ENCODE measurements around the gene FRYL.
"Not testable (repeated sequence)": the region's sequence is repeated elsewhere in the genome, so short reads cannot be mapped to it uniquely, and the experiment has no call there.

The FRYL gene

DNA sequence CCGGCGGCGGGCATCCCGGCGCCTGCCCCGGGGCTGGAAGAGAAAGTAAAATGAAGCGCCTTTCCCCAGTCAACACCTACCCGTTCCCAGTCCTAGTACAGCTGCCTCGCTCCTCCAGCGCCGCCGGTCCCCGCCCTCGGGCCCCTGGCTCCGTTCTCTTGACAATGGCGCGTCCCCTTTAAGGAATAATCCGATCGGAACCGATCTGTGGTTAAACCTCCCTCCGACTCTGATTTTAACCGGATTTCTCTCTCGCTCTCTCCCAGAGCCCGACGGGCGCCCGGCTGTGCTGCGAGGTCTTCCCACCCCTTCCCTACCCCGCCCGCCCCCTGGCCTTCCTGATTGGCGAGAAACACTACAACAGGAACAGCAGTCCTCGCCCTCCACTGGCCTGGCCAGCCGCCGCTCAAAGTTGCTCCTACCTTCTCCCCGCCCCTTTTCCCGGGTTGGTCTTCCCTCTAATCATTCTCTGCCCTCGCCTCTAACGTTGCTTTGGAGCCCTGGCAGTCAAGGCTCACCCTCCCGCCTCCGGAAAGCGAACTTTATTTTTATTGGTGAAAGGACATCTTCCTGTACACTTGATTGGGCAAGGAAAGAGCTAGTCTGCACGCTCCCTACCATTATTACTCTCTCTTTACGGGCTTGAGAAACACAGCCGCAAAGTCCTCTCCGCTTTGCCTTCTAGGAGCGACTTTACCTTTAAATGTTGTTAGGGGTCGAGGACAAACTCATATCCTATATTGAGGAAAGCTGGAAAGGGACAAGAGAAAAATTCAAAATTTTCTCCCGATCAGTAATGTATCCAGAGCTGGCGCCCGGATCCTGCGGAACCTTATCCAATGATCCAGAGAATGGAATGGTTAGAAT is at the start of gene FRYL:
FRYL (minus strand) TSS at position 282 of the 867 bp plus-strand sequence. CDS start 145,869 bp downstream, outside the sequence.
- no peaks in the 10 kb centered on the region for H3K27me3 Mint-ChIP-seq
- DNase-seq: peak; percentile 96
- H3K4me3 Mint-ChIP-seq: peak within 1 kb of the TSS; percentile 96
- peaks cover 13% of the 10 kb centered on the region for H3K36me3 Mint-ChIP-seq (ENCODE audit: low read depth)
- peak within 1 kb of the TSS; percentile 98 for H3K27ac Mint-ChIP-seq
- peaks cover 44% of the 10 kb centered on the region for H3K4me1 Mint-ChIP-seq (ENCODE audit: low read depth)
- H3K9me3 Mint-ChIP-seq: no peaks in the 10 kb centered on the region

DNA sequence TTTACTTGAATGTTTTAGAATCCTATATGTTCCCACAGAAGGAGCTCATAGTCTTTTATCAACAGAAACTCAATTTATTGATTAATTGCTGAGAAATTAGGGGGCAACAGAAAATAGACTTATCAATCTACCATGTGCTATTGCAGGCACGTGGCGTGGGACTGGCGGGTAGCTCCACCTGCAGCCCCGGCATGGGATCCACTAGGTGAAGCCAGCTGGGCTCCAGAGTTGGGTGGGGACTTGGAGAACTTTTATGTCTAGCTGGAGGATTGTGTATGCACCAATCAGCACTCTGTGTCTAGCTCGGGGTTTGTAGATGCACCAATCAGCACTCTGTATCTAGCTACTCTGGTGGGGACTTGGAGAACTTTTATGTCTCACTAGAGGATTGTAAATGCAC is 47.5 kb upstream of the FRYL start:
- Mint-ChIP-seq H3K4me3 (no peak overlapping the region), H3K4me1 (ENCODE audit: low read depth) (peaks cover 16% of the 10 kb centered on the region), H3K27me3 (no peaks in the 10 kb centered on the region), H3K9me3 (no peaks in the 10 kb centered on the region), H3K27ac (no peak overlapping the region), H3K36me3 (ENCODE audit: low read depth) (peaks cover 16% of the 10 kb centered on the region)
- no peak for DNase-seq

DNA sequence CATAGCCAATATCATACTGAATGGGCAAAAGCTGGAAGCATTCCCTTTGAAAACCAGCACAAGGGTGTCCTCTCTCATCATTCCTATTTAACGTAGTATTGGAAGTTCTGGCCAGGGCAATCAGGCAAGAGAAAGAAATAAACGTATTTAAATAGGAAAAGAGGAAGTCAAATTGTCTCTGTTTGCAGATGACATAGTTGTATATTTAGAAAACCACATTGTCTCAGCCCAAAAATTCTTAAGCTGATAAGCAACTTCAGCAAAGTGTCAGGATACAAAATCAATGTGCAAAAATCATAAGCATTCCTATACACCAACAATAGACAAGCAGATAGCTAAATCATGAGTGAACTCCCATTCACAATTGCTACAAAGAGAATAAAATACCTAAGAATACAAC is 41.4 kb upstream of the FRYL start:
- DNase-seq; H3K36me3 Mint-ChIP-seq (ENCODE audit: low read depth); H3K4me3 Mint-ChIP-seq; H3K27ac Mint-ChIP-seq; H3K9me3 Mint-ChIP-seq; H3K4me1 Mint-ChIP-seq (ENCODE audit: low read depth); H3K27me3 Mint-ChIP-seq: not testable (repeated sequence)

DNA sequence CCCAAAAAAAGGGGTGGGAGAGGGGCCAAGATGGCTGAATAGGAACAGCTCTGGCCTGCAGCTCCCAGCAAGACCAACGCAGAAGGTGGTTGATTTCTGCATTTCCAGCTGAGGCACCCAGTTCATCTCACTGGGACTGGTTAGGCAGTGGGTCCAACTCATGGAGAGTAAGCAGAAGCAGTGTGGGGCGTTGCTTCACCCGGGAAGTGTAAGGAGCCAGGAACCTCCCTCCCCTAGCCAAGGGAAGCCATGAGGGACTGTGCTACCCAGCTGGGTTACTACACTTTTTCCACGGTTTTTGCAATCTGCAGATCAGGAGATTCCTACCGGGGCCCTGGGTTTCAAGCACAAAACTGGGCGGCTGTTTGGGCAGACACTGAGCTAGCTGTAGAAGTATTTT is 36.9 kb upstream of the FRYL start:
- no peak for DNase-seq
- no peak overlapping the region for H3K27ac Mint-ChIP-seq
- H3K27me3 Mint-ChIP-seq: no peaks in the 10 kb centered on the region
- H3K4me1 Mint-ChIP-seq (ENCODE audit: low read depth): peaks cover 6% of the 10 kb centered on the region
- no peak overlapping the region for H3K4me3 Mint-ChIP-seq
- no peaks in the 10 kb centered on the region for H3K36me3 Mint-ChIP-seq (ENCODE audit: low read depth)
- H3K9me3 Mint-ChIP-seq: no peaks in the 10 kb centered on the region

DNA sequence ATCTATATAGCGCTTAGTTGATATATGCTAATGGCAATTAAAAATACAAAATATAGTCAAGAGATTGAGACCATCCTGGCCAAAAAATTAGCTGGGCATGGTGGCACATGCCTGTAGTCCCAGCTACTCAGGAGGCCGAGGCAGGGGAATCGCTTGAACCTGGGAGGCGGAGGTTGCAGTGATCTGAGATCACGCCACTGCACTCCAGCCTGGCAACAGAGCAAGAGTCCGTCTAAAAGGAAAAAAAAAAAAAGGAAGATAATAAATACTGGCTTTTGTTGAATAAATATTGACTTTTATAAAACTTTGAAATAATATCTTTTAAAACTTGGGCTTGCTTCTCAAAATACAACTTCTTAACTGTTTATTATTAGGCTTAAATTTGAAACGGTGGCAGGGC is 36.2 kb upstream of the FRYL start:
- not testable (repeated sequence) for H3K9me3 Mint-ChIP-seq; H3K4me3 Mint-ChIP-seq; H3K27ac Mint-ChIP-seq; H3K27me3 Mint-ChIP-seq; DNase-seq; H3K36me3 Mint-ChIP-seq (ENCODE audit: low read depth); H3K4me1 Mint-ChIP-seq (ENCODE audit: low read depth)

DNA sequence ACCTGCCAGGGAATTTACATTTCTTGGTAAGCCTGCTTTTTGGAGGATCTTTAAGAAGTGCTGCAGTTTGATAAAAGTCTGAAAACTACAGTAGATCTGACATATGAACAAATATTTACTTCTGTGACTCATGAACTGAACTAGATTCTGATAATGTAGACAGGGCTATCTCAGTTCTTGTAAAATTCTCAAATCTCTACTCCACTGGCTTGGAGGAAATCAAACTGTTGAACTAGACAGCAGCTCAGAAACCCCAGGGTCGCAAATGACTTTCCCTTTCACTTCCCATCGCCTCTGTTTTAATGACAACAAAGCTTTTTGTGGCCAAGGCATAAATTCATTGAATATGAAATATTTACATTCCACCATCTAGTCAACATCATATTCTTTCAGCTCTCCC is 35.4 kb upstream of the FRYL start:
- Mint-ChIP-seq H3K27ac (no peak overlapping the region), H3K9me3 (no peaks in the 10 kb centered on the region), H3K4me1 (ENCODE audit: low read depth) (peaks cover 6% of the 10 kb centered on the region), H3K27me3 (peaks cover 2% of the 10 kb centered on the region), H3K4me3 (no peak overlapping the region), H3K36me3 (ENCODE audit: low read depth) (no peaks in the 10 kb centered on the region)
- DNase-seq: no peak

DNA sequence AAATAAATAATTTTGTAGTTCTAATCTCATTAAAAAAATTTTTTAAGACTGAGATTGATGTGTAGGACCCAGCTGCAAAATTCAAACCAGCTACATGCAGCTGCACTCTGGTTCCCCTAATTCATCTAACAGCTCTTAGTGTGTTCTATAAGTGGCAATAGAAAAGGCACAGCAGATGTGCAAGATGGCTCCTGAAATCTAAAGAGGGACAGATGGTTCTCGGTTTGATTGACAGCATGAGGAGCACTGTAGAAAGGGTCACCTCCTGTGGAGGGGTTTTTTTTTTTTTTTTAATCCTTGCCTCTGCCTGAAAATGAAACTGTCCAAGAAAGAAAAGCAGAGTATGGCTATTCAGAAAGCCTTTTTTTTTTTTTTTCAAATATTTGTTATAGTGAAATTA is 33.9 kb upstream of the FRYL start:
- no peak overlapping the region for H3K4me3 Mint-ChIP-seq
- peaks cover 2% of the 10 kb centered on the region for H3K27me3 Mint-ChIP-seq
- no peaks in the 10 kb centered on the region for H3K36me3 Mint-ChIP-seq (ENCODE audit: low read depth)
- peaks cover 6% of the 10 kb centered on the region for H3K4me1 Mint-ChIP-seq (ENCODE audit: low read depth)
- no peaks in the 10 kb centered on the region for H3K9me3 Mint-ChIP-seq
- no peak for DNase-seq
- H3K27ac Mint-ChIP-seq: no peak overlapping the region

DNA sequence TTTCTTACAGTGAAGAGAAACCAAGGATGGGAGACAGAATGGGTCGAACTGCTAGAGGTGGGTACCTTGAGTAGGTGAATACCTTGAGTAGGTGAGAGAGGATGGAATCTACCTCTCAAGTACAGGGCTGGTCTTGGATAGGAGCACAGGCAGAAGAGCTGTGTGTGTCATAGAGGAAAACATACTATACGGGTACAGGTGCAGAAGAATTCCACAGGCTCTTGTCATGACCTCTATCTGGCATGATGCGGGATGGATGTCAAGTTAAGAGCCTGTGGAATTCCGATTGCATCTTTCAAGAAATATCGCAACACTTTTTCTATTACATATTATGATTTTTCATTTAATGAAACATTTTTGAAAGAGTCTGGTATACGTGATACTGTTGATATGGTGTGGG is 32.8 kb upstream of the FRYL start:
- DNase-seq: no peak
- Mint-ChIP-seq H3K9me3 (no peaks in the 10 kb centered on the region), H3K36me3 (ENCODE audit: low read depth) (no peaks in the 10 kb centered on the region), H3K27me3 (peaks cover 2% of the 10 kb centered on the region), H3K4me1 (ENCODE audit: low read depth) (peaks cover 6% of the 10 kb centered on the region), H3K4me3 (no peak overlapping the region), H3K27ac (no peak overlapping the region)

DNA sequence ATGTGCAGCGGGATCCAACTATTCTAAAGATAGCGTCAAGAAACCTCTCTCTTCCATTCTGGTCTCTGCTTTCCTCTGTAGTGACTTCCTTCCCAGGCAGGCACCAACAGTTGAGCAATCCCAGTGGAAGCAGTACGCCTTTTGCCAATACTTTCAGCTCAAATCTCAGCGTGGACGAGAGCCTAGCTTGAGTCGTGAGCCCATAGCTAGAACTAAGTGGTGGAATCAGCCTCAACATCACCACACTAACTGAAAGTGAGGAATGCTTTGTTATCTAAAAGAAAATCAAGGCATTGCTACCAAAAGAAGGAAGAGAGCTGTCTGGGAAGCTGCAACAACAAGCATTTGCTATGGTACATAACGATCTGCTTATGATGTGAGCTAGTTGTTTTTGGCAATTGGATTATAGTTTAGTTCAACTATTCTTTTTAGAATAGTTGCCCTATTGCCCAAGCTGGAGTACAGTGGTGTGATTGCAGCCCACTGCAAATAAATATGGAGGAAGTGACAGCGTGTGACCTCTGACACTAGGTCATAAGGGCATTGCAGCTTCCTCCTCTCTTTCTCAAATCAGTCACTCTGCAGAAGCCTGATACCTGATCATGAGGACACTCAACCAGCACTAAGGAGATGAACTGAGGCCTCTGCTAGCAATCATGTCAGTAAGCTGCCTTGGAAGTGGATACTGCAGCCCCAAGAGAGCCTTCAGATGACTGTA is 24.7 kb upstream of the FRYL start:
- no peaks in the 10 kb centered on the region for H3K36me3 Mint-ChIP-seq (ENCODE audit: low read depth)
- peaks cover 1% of the 10 kb centered on the region for H3K4me1 Mint-ChIP-seq (ENCODE audit: low read depth)
- no peaks in the 10 kb centered on the region for H3K27me3 Mint-ChIP-seq
- no peak overlapping the region for H3K4me3 Mint-ChIP-seq
- no peaks in the 10 kb centered on the region for H3K9me3 Mint-ChIP-seq
- H3K27ac Mint-ChIP-seq: no peak overlapping the region
- no peak for DNase-seq

DNA sequence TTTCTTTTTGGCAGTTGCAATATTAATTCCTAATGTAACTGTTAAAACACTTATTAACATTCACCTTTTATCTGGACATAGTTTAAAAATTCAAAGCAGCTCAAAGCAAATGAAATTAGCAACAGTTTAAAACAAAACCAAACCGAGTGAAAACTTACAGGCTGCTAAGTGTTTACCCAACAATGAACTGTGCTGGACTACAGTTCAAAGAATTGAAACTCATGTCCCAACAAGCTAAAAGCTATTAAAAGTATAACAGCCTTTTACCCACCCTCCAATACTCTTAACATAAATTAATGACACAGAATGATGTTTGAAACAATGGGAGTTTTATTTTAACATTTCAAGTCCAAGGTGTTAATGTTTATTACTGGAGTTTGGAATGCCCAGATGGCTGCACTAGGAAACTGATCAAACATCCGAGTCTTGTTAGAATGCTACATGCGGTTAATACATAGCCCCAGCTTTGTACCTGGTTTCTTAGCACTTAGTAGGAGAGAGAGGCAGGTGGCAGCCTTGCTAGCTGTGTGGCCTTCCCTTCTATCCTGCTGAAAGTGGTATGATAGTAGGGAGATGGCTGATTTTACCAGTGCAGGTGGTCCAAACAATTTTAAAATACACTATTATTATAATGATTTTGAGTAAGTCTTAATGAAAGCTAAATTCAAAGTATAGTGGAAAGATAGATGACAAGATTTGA is 21.1 kb upstream of the FRYL start:
- H3K4me3 Mint-ChIP-seq: no peak overlapping the region
- H3K4me1 Mint-ChIP-seq (ENCODE audit: low read depth): peaks cover 1% of the 10 kb centered on the region
- H3K27ac Mint-ChIP-seq: no peak overlapping the region
- H3K36me3 Mint-ChIP-seq (ENCODE audit: low read depth): no peaks in the 10 kb centered on the region
- H3K9me3 Mint-ChIP-seq: no peaks in the 10 kb centered on the region
- DNase-seq: no peak
- no peaks in the 10 kb centered on the region for H3K27me3 Mint-ChIP-seq

DNA sequence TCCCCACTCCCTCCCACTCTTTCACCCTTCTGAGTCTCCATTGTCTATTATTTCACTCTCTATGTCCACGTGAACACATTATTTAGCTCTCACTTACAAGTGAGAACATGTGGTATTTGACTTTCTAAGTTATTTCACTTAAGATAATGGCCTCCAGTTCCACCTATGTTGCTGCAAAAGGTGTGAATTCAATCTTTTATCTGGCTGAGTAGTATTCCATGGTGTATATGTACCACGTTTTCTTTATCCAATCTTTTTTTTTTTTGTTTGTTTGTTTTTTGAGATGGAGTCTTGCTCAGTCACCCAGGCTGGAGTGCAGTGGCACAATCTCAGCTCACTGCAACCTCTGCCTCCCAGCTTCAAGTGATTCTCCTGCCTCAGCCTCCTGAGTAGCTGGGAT is 20.1 kb upstream of the FRYL start:
- not testable (repeated sequence) for H3K4me1 Mint-ChIP-seq (ENCODE audit: low read depth); H3K27me3 Mint-ChIP-seq; H3K4me3 Mint-ChIP-seq; DNase-seq; H3K27ac Mint-ChIP-seq; H3K9me3 Mint-ChIP-seq; H3K36me3 Mint-ChIP-seq (ENCODE audit: low read depth)

DNA sequence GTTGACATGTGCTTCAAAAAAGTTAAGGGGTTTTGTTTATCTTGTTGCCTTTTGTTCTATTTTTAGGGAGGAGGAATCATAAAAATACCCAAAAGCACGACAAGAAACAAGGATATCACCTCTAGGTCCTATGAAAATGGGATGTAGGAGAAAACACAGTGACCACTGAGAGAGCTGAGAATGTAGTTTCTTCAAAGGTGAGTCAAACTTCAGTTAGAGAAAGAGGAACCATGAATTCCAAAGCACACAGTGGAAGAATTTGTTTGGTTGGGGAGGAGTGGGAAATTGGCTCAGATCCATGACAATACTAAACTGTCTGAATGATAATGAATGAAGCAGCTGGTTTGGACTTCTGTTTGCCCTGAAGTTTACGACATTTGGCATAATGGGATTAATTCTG is 19.1 kb upstream of the FRYL start:
- H3K27ac Mint-ChIP-seq: no peak overlapping the region
- H3K4me1 Mint-ChIP-seq (ENCODE audit: low read depth): peaks cover 1% of the 10 kb centered on the region
- no peaks in the 10 kb centered on the region for H3K36me3 Mint-ChIP-seq (ENCODE audit: low read depth)
- no peak for DNase-seq
- no peaks in the 10 kb centered on the region for H3K9me3 Mint-ChIP-seq
- no peaks in the 10 kb centered on the region for H3K27me3 Mint-ChIP-seq
- H3K4me3 Mint-ChIP-seq: no peak overlapping the region

DNA sequence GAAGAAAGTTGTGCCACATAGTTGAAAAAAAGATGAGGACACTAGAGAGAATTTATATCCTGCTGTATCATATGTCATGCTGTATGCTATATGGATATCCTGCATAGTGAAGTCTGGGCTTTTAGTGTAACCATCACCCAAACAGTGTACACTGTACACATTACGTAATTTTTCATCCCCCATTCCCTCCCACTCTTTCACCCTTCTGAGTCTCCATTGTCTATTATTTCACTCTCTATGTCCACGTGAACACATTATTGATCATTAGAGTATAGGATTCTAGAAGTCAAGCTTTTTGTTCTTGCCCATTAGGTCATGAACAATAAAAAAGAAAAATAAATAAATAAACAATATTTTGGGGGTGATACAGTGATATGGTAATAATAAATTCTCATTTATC is 18.0 kb upstream of the FRYL start:
- Mint-ChIP-seq H3K27ac (no peak overlapping the region), H3K9me3 (no peaks in the 10 kb centered on the region), H3K4me3 (no peak overlapping the region), H3K36me3 (ENCODE audit: low read depth) (no peaks in the 10 kb centered on the region), H3K4me1 (ENCODE audit: low read depth) (peaks cover 4% of the 10 kb centered on the region), H3K27me3 (no peaks in the 10 kb centered on the region)
- no peak for DNase-seq

DNA sequence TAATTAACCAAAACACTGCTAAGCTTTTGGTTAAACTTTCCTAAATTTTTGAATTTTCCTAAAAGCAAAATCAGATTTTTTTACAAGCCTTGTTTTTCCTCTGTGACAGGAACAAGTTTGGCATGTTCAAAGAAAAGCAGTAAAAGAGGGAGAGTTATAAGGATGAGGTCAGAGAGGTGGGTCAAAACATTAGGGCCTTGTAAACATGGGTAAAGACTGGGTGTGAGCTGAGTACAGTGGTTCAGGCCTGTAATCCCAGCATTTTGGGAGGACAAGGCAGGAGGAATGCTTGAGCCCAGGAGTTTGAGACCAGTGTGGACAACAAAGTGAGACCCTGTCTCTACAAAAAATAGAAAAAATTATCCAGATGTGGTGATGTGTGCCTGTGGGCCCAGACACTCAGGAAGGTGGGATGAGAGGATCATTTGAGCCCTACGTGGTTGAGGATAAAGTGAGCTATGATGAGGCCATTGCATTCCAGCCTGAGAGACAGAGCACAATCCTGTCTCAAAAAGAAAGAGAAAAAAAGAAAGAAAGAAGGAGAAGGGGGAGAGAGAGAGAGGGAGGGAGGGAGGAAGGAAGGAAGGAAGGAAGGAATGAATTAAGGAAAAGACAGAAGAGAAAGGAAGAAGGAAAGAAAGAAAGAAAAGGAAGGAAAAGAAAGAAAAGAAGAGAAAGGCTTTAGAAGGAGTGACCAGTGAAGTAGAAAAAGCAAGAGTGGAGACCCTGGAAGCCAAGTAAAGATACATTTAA is 17.0 kb upstream of the FRYL start:
- Mint-ChIP-seq H3K36me3 (ENCODE audit: low read depth) (no peaks in the 10 kb centered on the region), H3K9me3 (no peaks in the 10 kb centered on the region), H3K4me3 (no peak overlapping the region), H3K4me1 (ENCODE audit: low read depth) (peaks cover 15% of the 10 kb centered on the region), H3K27me3 (no peaks in the 10 kb centered on the region), H3K27ac (no peak overlapping the region)
- DNase-seq: no peak
